ENCODE measurements around the gene DENND4A.
"Not testable (repeated sequence)": the region's sequence is repeated elsewhere in the genome, so short reads cannot be mapped to it uniquely, and the experiment has no call there.

Gene DENND4A

DNA sequence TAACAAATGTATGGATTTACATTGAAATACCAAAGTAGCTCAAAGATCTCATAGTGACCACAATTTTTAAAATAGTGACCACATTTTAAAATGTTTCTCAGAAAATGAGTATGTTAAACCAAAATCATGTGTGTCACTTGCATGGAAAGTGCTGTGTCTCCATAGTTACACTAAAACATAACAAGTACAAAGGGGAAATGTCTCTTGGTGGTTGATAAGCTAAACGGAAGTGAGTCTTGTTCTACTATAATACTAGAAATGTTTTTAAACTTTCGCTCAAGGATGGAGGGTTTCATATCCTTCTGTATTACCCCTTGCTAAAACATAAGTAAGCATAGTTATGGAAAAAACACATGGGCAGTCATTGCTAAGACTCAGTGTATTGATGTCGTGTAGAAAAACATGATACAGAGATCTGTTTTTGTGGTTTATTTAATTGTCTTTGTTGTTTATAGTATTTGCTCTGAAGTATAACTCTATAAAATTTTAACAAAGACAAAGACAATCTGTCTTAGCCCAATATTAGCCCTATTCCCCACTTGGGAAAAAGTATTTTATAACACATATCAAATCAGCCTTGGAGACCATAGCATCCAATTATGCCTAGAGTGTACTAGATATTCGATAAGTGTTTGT lies 27.0 kb upstream of the DENND4A start:
- no peak for DNase-seq

DNA sequence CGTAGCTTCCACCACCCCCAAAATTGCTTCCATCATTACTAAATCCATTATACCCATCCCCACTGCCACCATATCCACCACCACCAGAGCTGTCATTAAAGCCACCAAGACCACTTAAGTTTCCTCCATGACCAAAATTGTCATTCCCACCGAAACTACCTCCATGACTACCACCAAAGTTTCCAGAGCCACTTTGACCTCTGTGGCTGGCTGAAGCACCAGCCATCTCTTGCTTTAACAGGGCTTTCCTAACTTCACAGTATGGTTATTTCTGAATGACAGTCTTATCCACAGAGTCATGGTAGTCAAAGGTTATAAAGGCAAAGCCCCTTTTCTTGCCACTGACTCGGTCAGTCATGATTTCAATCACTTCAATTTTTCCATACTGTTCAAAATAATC lies 24.3 kb upstream of the DENND4A start:
- DNase-seq: no peak

DNA sequence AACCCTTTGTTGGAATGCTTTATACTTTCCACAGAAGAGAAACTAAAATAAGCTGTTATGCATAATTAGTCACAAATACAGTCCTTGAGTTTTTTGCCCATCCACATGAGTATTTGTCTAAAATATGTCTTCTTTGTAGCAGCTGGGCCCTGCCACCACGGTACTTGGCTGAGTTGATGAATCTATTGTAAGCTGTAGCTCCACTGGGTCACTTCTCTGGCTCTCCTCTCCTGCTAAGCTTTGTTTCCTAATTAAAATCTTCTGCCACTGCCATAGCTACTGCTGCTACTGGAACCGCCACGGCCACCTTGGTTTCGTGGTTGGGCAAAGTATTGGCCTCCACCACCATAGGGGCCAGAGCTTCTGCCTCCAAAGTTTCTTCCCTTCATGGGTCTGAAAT lies 23.9 kb upstream of the DENND4A start:
- DNase-seq: not testable (repeated sequence)

DNA sequence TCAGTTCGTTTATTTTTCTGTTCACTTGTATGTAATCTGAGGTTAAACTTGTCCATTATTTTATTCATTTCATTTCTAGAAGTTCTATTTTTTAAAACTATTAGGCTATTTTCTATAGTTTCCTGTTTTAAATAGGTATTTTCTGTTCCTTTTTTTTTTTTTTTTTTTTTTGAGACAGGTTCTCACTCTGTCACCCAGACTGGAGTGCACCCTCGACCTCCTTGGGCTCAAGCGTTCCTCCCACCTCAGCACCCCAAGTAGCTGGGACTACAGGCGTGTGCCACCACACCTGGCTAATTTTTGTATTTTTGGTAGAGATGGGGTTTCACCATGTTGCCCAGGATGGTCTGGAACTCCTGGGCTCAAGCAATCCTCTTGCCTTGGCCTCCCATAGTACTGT lies 22.2 kb upstream of the DENND4A start:
- not testable (repeated sequence) for DNase-seq

DNA sequence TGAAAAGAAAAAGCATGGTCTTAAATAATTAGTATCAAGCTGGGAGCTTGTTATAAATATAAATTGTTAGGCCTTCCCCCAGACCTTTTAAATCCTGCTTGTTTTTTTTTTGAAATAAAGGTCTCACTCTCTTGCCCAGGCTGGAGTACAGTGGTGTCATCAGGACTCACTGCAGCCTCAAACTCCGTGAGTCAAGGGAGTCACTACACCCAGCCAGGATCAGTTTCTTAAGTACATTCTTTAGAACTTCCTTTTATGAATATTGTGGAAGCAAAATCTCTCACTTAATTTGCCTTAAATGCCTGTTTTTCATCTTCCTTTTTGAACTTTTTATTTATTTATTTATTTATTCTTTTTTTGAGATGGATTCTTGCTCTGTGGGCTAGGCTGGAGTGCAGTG lies 20.8 kb upstream of the DENND4A start:
- no peak for DNase-seq

DNA sequence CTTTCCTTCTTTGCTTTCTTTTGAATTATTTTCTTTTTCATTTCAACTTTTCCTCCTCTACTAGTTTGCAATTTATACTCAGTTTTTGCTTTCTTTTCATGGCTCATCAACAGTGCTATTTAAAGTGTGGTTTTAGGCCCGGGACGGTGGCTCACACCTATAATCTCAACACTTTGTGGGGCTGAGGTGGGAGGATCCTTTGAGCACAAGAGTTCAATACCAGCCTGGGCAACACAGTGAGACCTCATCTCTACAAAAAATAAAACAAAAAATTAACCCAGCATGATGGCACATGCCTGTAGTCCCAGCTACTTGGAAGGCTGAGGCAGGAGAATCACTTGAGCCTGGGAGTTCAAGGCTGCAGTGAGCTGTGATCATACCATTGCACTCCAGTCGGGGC lies 20.4 kb upstream of the DENND4A start:
- no peak for DNase-seq

DNA sequence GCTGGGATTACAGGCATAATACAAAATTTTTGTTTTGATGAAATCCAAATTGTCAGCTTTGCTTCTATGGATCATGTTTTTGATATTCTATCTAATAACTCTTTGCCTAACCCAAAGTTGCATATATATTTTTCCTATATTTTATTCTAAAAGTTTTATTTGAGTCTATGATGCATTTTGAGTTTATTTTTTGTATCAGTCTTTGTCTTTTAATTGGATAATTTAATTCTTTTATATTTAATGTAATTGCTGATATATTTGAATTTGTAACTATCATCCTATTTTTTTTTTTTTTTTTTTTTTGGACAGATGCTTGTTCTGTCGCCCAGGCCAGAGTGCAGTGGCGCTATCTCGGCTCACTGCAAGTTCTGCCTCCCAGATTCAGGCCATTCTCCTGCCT lies 19.7 kb upstream of the DENND4A start:
- no peak for DNase-seq

DNA sequence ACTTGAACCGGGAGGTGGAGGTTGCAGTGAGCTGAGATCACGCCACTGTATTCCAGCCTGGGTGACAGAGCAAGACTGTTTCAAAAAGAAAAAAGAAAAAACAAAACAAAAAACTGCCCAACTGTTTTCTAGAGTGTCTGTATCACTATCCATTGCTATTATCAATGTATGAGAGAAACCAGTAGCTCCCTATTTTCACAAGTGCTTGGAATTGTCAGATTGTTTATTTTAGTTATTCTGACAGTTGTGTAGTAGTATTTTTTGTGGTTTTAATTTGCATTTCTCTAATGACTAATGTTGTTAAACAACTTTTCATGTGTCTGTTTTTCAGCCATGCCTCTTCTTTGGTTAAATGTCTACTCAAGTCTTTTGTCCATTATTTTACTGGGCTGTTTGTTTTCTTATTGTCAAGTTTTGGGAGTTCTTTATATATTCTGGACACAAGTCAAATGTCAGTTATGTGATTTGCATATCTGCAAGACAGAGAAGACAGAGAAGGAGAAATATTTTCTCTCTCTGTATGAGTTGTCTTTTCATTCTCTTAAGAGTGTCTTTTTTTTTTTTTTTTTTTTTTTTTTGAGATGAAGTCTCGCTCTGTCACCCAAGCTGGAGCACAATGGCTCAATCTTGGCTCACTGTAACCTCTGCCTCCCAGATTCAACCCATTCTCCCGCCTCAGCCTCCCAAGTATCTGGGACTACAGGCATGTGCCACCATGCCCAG lies 19.1 kb upstream of the DENND4A start:
- DNase-seq: not testable (repeated sequence)

DNA sequence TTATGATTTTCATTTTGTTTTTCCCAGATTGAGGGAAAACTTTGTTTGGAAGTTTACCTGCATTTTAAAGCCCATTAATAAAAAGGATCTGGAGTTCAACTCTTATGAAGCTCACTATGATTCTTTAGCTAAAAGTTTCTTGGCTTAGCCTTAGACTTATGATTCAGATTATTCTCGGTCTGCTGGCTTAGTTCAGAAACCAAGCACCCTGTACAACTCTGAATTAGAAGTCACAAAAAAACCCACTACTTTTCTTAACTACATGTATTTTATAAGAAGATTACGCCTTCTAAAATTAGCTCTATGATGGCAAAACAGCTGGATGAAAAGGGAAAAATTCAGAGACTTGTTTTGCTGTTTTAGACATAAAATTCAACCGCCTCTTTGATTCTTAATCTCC lies 14.3 kb upstream of the DENND4A start:
- no peak for DNase-seq

DNA sequence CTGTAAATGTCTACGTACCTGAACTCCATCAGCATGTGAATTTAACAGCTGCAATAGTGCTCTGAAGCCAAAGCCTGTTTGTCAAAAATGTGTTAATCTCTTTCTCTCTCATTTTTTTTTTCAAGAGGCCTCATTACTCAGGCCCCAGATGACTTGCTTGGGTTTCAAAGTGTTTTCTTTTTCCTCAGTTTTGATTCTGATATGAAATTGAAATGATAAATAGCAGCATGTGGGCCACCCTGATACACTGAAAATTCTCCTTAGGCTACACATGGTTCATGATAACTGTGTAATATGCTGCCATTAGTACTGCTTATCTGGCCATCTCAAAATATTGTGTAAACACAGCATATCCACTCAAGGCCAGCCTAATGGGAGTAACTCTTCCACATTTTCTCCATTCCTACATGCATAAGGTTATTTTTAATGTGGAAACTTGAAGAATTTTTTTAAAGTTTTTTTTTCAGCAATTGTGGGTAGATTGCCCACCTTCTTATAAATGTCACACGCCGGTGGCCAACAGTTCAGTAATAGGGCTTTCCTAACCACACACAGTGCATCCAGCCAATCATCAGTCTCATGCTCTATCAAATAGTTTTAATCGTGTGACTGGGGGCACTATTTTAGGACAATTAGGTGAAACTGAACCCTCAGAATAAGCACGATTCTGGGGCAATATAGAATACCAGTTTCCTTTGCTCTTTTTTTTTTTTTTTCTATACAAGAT lies 13.1 kb upstream of the DENND4A start:
- DNase-seq: no peak

DNA sequence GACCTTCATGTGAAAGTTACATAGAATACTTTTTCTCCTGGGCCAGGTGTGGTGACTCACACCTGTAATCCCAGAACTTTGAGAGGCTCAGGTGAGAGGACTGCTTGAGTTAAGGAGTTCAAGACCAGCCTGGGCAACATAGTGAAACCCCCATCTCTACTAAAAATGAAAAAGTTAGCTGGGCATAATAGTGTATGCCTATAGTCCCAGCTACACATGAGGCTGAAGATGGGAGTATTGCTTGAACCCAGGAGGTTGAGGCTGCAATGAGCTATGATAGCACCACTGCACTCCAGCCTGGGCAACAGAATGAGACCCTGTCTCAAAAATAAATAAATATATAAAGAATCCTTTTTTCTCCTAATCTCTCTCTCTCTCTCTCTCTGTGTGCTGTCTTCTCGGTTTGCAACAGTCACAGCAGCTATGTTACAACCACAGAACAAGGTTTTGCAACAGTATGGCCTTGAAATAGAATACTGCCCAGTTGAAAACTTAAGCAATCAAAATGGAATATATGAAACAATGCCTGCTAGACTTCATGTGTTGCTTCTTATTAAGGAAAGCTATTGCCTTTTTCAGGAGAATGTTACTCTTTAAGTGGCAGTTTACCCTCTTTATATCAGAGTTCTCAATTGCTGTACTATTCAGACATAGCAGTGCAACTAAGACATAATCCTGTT lies 12.3 kb upstream of the DENND4A start:
- DNase-seq: no peak

DNA sequence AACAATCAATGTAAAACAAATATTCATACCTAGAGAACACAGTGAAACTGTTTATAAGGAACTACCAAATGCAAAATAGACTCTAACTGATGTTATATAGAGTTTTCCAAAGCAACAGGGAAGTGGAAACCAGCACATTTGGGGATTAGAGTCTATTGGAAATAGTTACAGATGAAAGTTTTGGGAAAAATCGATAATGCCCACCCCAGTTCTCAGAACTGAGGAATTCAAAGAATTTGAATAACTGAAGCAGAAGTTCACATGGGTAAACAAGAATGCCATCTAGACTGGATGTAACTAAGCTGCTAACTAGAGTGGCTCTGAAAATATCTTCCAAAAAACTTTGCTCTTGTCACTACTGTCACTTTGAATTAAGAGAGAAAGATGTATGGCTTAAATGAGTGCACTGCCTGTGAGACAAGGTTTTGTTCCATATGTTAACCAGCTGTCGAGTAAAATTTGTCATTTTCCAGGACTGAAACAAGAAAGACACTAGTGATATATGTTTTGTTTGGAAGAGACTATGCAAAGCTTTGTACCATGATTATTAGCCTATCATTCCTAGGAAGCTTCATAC lies 9.2 kb upstream of the DENND4A start:
- no peak for DNase-seq

DNA sequence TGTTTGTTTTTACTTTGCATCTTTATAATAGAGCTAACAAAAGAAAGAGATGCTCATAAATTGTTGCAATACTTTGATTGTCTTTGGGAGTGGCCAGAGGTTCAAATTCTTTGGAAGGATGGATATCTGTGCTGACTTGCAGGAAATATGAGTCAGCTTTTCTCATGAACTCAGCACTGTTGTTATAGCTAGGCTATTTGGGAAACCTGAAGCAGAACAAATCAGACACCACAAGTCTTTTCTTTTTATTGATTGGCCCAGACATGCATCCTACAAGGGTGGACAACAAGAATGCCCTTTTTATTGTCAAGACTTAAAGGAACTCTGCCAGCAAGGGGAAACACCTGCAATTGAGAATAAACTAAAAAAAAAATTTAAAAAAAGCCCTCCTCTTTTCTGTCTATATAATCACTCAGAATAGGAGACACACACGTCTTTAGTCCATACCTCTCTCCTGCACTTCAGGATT lies 4.6 kb upstream of the DENND4A start:
- peak; percentile 64 for DNase-seq

DNA sequence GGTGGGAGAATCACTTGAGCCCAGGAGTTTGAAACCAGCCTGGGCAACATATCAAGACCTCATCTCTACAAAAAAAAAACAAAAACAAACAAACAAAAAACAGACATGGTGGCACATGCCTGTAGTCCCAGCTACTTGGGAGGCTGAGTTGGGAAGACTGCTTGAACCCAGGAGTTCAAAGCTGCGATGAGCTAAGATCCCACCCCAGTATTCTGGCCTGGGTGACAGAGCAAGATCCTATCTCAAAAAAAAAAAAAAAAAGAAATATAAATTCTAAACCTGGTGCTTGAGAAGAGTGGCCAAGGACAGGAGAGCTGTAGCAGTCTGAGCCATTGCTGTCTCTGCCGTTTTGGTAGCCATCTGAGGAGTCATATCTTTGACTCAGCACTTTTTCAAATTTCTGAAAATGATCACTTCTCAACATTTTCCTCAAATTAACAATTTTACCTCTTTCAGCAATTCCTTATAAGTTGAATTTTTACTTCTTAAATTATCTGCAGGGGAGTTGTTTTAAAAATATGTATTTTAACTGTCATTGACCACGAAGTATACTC lies 3.6 kb upstream of the DENND4A start:
- no peak for DNase-seq

DNA sequence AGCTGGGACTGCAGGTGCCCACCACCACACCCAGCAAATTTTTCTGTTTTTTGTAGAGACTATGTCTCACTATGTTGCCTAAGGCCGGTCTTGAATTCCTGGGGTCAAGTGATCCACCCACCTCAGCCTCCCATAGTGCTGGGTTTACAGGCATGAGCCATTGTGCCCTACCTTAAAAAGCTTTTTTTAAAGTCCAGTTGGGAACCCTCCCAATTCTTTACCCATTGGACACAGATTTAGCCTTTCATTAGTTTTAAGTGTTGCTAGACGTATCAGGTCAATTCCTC lies 1.7 kb upstream of the DENND4A start:
- DNase-seq: no peak

DNA sequence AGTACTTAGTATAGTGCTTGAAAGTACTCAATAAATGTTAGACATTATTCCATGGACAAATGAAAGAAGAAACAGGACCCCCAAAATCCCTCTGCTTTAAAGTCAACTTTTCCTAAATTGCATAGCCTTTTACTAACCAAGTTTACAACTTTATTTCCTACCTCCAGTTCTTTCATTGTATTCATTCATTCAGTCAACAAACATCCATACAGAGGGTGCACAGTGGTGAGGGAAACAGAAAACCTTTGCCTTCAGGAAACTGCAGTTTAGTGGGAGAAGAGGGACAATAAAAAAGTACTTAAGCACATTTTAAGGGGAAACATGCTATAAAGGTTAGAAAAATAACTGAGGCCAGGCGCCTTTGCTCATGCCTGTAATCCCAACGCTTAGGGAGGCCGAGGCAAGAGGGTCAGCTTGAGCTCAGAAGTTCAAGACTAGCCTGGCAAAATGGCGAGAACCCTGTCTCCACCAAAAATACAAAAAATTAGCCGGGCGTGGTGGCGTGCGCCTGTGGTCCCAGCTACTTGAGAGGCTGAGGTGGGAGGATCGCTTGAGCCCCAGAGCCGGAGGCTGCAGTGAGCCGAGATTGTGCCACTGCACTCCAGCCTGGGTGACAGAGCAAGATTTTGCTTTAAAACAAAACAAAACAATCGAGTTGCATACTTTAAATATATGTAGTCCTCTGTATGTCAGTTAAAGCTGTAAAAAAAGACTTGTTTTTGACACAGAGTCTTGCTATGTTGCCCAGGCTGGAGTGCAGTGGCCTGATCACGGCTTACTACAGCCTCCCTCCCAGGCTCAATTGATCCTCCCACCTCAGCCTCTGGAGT lies 1.1 kb upstream of the DENND4A start:
- DNase-seq: no peak

DNA sequence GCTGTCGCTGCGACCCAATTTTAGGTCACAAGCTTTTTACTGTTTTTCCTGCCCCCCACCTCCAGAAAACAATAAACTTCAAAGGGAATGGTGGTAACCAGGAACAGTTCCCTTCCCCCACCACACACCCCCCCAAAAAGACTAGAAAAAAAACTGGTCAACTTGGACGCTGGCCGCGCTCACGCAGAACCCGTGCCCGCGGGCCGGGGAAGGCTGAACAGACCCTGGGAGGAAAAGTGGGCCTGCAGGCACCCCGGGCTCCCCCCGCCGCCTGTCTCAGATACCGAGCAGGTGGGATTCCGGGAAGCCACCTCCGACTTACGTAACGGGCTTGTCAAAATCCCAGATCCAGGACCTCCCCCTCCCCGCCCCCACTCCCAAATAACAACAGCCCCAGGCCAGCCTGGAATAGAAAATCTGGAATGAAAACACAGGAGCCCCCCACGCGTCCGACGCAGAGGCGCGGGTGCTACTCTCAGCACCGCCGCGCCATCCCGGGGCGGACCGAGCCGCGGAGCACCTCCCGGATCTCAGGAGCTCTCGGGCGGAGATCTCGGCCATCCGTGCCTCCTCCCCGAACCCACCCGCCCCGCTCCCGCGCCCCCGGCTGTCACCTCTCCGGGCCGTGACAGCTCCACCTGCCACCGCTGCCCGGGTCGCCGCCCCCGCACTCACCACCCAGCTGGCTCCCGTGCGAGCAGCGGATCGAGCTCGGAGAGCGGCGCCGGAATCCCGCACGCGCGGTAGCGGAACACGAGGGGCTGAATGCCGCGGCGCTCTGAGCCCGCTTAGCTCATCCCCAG lies 557 bp downstream of the DENND4A start:
- DNase-seq: peak; percentile 38

DNA sequence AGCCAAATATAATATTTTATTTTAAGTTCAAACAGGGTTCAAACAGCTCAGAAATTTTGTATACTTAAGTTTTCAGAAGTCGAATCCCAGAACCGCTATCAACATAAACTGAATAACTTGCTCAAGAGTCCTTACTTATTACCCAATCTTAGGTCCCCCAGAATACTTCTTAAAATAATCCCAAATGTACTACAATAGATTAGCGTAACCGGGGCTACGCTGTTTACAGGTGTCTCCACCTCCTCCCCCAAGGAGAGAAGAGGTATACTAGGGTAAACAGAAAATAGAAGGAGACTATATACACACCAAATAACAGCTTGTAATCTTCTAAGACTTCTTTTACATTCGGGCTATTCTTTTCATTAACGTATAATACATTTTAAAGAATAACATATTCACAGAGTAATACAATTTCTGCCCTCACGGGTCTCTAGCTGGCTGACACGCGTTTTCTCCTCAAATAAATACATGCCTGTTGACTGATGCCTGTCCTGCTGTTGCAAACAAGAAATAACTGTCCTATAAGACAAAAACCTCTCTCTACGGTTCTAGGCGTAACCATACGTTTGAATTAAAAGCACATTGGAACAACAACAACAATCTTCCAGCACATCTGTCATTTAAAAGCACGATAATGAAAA lies 1.3 kb downstream of the DENND4A start:
- DNase-seq: no peak

DNA sequence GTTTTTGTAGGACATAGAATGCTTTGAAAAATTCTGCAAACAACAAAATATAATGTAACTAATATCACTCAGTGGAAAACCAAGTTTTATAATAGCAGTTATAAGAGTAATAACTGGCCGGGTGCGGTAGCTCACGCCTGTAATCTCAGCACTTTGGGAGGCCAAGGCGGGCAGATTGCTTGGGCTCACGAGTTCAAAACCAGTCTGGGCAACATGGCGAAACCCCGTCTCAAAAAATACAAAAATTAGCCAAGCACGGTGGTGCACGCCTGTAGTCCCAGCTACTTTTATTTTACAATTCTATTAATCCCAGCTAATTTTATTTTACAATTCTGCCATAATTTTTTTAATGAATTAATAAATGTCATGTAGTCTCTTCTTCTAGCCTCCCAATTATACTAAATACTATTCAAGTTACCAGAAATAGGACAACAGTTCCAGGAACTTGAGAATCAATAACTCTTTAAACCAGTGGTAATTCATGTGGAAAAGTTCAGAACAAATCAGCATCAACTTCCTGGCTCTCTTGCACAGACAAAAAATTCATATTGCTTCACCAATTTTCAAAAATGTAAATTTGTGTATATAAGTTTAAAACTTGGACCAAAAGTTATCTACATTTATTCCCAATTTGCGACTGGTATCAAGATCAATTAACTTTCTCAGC lies 2.2 kb downstream of the DENND4A start:
- no peak for DNase-seq

DNA sequence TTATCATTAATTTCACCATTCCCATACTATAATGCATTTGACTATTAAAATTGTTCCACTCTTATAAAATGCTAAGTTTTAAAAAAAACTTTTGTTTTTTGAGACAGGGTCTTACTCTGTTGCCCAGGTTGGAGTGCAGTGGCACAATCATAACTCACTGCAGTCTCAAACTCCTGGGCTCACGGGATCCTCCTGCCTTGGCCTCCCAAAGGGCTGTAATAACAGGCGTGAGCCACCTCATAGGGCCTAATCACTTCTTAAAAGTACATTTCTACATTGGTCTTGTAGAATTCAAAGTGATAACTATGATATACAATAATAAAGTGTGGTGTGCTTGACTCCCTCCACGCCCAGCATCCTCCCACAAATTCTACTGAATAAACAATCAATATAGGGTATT lies 3.0 kb downstream of the DENND4A start:
- DNase-seq: no peak

All from fibroblast of skin of right biceps (primary cell).